ENCODE measurements around the gene SLC9A7.
A peak's percentile ranks its signal among the peaks of the same experiment; 100 is the strongest.

Gene SLC9A7

DNA sequence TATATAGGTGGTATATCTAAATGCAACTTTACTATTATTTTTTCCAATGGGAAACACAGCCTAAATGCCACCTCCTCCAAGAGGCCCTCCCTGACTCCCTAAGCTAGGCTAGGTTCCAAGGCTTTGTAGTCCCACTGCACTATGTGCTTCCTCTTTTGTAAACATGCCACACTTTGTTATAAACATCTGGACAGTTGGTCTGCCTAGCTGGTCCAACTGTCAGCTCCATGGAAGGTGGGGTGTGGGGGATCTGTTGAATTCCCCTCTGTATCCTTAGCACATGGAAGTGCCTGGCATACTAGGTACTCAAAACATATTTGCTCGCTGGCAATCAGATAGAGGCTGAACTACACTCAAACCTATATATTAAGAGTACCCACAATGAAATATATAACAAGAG, 63.4 kb downstream of the SLC9A7 start:
- DNase-seq (ENCODE audit: low read depth) = no peak
- no peak overlapping the region for H3K4me3 ChIP-seq (ENCODE audit: low read depth, low read length)
- TF ChIP-seq, protein P1, sequence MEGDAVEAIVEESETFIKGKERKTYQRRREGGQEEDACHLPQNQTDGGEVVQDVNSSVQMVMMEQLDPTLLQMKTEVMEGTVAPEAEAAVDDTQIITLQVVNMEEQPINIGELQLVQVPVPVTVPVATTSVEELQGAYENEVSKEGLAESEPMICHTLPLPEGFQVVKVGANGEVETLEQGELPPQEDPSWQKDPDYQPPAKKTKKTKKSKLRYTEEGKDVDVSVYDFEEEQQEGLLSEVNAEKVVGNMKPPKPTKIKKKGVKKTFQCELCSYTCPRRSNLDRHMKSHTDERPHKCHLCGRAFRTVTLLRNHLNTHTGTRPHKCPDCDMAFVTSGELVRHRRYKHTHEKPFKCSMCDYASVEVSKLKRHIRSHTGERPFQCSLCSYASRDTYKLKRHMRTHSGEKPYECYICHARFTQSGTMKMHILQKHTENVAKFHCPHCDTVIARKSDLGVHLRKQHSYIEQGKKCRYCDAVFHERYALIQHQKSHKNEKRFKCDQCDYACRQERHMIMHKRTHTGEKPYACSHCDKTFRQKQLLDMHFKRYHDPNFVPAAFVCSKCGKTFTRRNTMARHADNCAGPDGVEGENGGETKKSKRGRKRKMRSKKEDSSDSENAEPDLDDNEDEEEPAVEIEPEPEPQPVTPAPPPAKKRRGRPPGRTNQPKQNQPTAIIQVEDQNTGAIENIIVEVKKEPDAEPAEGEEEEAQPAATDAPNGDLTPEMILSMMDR (IDR thresholded peaks at IDR 0.05; ENCODE audit: insufficient read depth, low read depth, low read length, missing control alignments) = no peak

DNA sequence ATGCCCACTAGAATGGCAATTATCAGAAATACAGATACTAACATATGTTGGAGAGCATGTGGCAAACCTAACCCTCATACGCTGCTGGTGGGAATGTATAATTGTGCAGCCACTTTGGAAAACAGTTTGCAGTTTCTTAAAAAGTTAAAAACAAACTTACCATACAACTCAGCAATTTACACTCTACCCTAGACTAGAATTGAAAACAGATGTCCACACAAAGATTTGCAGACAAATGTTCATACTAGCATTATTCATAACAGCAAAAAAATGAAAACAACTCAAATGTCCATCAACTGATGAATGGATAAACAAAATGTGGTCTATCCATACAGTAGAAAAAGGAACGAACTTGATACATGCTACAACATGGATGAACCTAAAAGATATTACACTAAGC, 64.4 kb downstream of the SLC9A7 start:
- TF ChIP-seq, protein P1 (IDR thresholded peaks at IDR 0.05; ENCODE audit: insufficient read depth, low read depth, low read length, missing control alignments) = no peak
- DNase-seq (ENCODE audit: low read depth) = no peak

DNA sequence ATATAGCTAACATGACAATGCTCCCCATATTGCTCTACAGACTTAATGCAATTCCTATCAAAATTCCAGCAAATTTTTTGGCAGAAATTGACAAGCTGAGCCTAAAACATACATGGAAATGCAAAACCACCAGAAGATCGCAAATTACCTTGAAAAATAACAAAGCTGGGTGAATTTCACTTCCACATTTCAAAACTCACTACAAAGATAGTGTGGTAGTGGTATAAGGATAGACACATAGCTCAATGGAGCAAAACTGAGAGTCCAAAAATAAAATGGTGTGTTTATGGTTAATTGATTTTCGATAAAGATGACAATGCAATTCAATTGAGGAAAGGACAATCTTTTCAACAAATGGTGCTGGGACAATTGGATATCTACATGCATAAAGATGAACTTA, 65.8 kb downstream of the SLC9A7 start:
- peak; percentile 45 for DNase-seq (ENCODE audit: low read depth)
- no peak overlapping the region for H3K4me3 ChIP-seq (ENCODE audit: low read depth, low read length)
- TF ChIP-seq, protein P1 (IDR thresholded peaks at IDR 0.05; ENCODE audit: insufficient read depth, low read depth, low read length, missing control alignments) = no peak

More for the DNA sequence above, 64.4 kb downstream of the SLC9A7 start:
- H3K4me3 ChIP-seq (ENCODE audit: low read depth, low read length) = no peak overlapping the region

DNA sequence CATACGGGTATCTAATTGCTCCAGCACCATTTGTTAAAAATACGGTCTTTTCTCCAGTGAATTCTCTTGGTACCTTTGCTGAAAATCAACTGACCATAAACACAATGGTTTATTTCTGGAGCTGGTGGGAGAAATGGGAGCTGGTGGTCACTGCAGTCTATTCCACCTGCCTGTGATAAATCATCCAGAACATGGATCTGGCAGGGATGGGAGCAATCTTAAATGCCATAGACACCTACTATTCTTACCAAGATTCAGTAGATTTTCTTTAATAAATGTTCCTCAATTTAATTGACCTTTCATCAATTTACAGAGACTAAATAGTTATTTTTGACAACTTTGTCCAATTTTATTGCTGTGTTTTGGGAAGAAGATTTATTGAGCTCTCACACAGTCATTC, 68.1 kb downstream of the SLC9A7 start:
- DNase-seq (ENCODE audit: low read depth) = no peak
- no peak overlapping the region for H3K4me3 ChIP-seq (ENCODE audit: low read depth, low read length)
- TF ChIP-seq, protein P1 (IDR thresholded peaks at IDR 0.05; ENCODE audit: insufficient read depth, low read depth, low read length, missing control alignments) = no peak

DNA sequence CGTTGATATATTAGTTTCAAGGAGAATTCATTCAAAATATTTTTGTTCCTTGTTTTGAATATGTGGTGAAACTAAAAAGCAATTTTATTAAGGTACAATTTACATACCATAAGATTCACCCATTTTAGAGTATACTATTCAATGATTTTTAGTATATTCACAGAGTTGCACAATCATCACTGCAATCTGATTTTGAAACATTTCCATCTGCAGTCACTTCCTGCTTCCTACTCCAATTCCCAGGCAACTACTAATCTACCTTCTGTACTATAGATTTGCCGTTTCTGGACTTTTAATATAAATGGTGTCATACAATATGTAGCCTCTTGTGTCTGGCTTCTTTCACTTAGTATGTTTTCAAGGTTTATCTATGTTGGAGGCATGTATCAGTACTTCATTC, 71.3 kb downstream of the SLC9A7 start:
- no peak for DNase-seq (ENCODE audit: low read depth)
- H3K4me3 ChIP-seq (ENCODE audit: low read depth, low read length) = no peak overlapping the region
- TF ChIP-seq, protein P1 (IDR thresholded peaks at IDR 0.05; ENCODE audit: insufficient read depth, low read depth, low read length, missing control alignments) = no peak

DNA sequence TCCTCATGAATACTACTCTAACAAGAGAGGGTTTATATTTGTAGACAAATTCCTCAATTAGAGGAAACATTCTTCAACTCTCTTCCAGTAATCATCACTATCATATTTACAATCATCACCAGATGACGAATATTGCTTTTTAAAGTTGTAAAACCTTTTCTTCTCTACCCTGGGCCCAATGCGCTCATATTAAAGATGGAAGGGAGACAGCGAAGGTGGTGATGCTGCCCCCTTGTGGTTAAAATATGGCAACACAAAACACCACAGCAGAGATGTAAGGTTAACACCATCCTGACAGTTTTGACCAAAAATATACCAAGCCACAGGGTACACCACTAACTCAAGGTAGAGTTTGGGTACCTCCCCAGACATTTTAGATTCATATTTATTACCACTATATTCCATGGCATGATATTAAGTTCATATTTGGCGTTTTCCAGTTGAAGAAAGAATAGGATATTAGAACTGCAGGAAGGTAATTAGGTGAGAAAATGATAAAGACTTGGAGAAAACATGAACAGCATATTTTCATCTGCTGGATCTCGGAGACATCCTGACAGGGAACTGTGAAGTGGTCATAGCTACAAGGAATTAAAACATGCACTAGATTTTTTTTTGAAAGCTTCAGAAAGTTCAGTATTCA, 72.8 kb downstream of the SLC9A7 start:
- peak; percentile 59 for DNase-seq (ENCODE audit: low read depth)
- TF ChIP-seq, protein P1 (IDR thresholded peaks at IDR 0.05; ENCODE audit: insufficient read depth, low read depth, low read length, missing control alignments) = peak; percentile 35
- H3K4me3 ChIP-seq (ENCODE audit: low read depth, low read length) = no peak overlapping the region

DNA sequence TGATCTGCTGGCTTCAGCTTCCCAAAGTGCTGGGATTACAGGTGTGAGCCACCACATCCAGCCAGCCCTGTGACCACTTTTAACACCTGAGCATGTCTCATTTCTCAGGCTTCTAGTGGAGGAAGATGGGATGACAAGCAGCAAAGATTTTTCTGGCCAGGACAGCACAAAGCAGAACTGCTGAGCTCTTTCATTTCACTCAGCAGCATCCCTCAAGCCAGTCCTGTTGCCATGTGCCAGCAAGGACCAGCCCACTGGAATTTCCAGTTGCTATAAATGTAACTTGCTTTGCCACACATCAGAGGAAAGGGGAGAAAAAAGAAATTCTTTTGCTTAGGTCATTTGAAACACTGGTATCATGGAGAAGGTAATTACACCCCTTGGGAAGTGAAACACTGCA, 75.9 kb downstream of the SLC9A7 start:
- H3K4me3 ChIP-seq (ENCODE audit: low read depth, low read length) = no peak overlapping the region
- DNase-seq (ENCODE audit: low read depth) = peak; percentile 53
- TF ChIP-seq, protein P1 (IDR thresholded peaks at IDR 0.05; ENCODE audit: insufficient read depth, low read depth, low read length, missing control alignments) = peak; percentile 4
